Measurements from ENCODE around the gene CYFIP1.

DNA sequence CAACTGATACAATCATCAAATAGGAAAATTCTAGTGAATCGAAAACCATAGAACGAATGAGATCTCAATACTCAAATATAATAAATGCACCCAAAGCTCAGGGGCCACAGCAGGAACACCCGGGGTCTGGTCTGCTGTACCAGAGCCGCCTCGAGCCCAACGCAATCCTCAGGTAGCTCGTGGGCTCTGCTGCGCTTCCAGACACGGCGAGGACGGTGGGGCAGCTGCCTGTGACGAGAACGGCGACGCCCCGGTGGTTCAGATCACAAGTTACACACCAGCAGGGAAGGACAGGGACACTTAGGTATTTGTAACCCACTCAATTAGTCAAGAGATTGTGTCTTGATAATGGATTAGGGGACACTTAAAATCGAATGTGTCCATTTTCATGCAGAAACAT lies 87.1 kb downstream of the CYFIP1 start:
- no peak for TF ChIP-seq CTCF (IDR thresholded peaks at IDR 0.05)
- no peak for TF ChIP-seq POLR2A (IDR thresholded peaks at IDR 0.05)
